GM19239 (cell line): Measurements from ENCODE around the gene COTL1.
"Not testable (repeated sequence)": the region's sequence is repeated elsewhere in the genome, so short reads cannot be mapped to it uniquely, and the experiment has no call there.

Experiments used
- DNase-seq: peaks from one replicate; pipeline ENCODE4 v3.0.0; 2011; ENCODE audit warnings: low spot score; ENCODE audit not compliant: insufficient read length
- FAIRE-seq: peaks from 2 replicates; lab custom pipeline; 2011; peaks lifted over from hg19 to GRCh38; lab: Jason Lieb, UNC

Gene COTL1

GRCh38 chr16:84518804-84519341, 99.0 kb downstream of the COTL1 start:
- FAIRE-seq (no peak), DNase-seq (no peak)

- DNase-seq, FAIRE-seq: not testable (repeated sequence)
These were observed 99.7 kb downstream of the COTL1 start for GRCh38 chr16:84518220-84518619.

- FAIRE-seq (no peak), DNase-seq (no peak)
These were observed 100.5 kb downstream of the COTL1 start for GRCh38 chr16:84517366-84517765.
